PFSK-1 (cell line): ENCODE data around the gene HMGCL.

Source experiments
- POLR2AphosphoS5 ChIP-seq: IDR thresholded peaks from 2 replicates; pipeline ENCODE4 v1.6.1; 2012; ENCODE audit warnings: low read depth, mild to moderate bottlenecking, control low read depth, low read length, moderate library complexity
- REST ChIP-seq, 2 experiments: IDR thresholded peaks; 2 replicates each; pipeline versions ENCODE4 v1.6.1 to v1.8.0; 2011 to 2012; ENCODE audit warnings: low read depth in 2 of 2, low read length in 2 of 2, control low read depth in 1 of 2, inconsistent platforms in 1 of 2, mild to moderate bottlenecking in 1 of 2, moderate library complexity in 1 of 2; ENCODE audit not compliant: insufficient read depth in 1 of 2
- SIN3A ChIP-seq: IDR thresholded peaks from 2 replicates; pipeline ENCODE4 v1.6.1; 2012; ENCODE audit warnings: mild to moderate bottlenecking, low read length, moderate library complexity, borderline replicate concordance; ENCODE audit not compliant: insufficient read depth
- TAF1 ChIP-seq: IDR thresholded peaks from 2 replicates; pipeline ENCODE4 v1.6.1; 2012; ENCODE audit warnings: low read length, control low read depth, borderline replicate concordance; ENCODE audit not compliant: insufficient read depth

GRCh38 chr1:23756676-23757075 is 68.6 kb downstream of the HMGCL start:
- TF ChIP-seq TAF1 (no peak), SIN3A (no peak), REST (IDR thresholded peaks at IDR 0.05; ENCODE audit: insufficient read depth in 1 of 2, low read depth in 2 of 2, low read length in 2 of 2) (no peak), POLR2AphosphoS5 (no peak)
